Panc1 (cell line): ENCODE results near the gene MYO3B. TPM values are rescaled to one million over a fixed set of nuclear protein-coding genes. Genes with fewer than 3 reads are reported as not detected.

Experiments
- ATAC-seq: fragments of 200-7000 bp; cut with Tn5 transposase; 2 replicates; pipeline ENCODE4 v1.9.1; 2020; ENCODE audit warnings: mild to moderate bottlenecking, moderate library complexity
- BruUV-seq: library from RNA; stranded (reverse); fragments of 400-500 nt; replicated peaks from 2 replicates; lab custom pipeline; 2021; lab: Mats Ljungman, UMichigan
- CTCF ChIA-PET: fragments of 300-600 bp; sonication (Branson Sonifier 250); formaldehyde crosslinking; loops from one replicate; lab custom pipeline; 2022; ENCODE audit warnings: antibody characterized with exemption; lab: Charles Lee
- POLR2A ChIA-PET: fragments of 300-600 bp; sonication (Branson Sonifier 250); formaldehyde crosslinking; loops from one replicate; lab custom pipeline; 2022; ENCODE audit warnings: antibody characterized with exemption; lab: Charles Lee
- DNase-seq: peaks from one replicate; pipeline ENCODE4 v3.0.0-alpha.2; 2010; ENCODE audit warnings: low read depth, low spot score
- H3K27ac ChIP-seq: 2 replicates; pipeline ENCODE4 v1.5.1; 2011; ENCODE audit warnings: mild to moderate bottlenecking, low read length, inconsistent platforms
- H3K27me3 ChIP-seq: fragments of 200-500 bp; sonication (Bioruptor generic); 2 replicates; pipeline ENCODE4 v1.6.0; 2014; ENCODE audit warnings: low read length, inconsistent platforms; ENCODE audit not compliant: control insufficient read depth, insufficient read depth
- H3K36me3 ChIP-seq: fragments of 200-500 bp; sonication (Bioruptor generic); 2 replicates; pipeline ENCODE4 v1.5.1; 2014; ENCODE audit warnings: inconsistent platforms, mild to moderate bottlenecking, low read length, moderate library complexity; ENCODE audit not compliant: control insufficient read depth, insufficient read depth
- H3K4me1 ChIP-seq: 2 replicates; pipeline ENCODE4 v1.5.1; 2011; ENCODE audit warnings: inconsistent platforms, mild to moderate bottlenecking, low read length, moderate library complexity; ENCODE audit not compliant: control insufficient read depth, insufficient read depth
- H3K4me3 ChIP-seq, 2 experiments: 2 replicates each; pipeline ENCODE4 v1.5.1; 2011 to 2012; ENCODE audit warnings: low read depth in 2 of 2, low read length in 2 of 2, mild to moderate bottlenecking in 2 of 2, inconsistent platforms in 1 of 2, moderate library complexity in 1 of 2
- H3K9me3 ChIP-seq: fragments of 200-500 bp; sonication (Bioruptor generic); 2 replicates; pipeline ENCODE4 v1.5.1; 2014; ENCODE audit warnings: low read depth, mild to moderate bottlenecking, inconsistent platforms, low read length, moderate library complexity; ENCODE audit not compliant: control insufficient read depth, insufficient read depth
- POLR2AphosphoS5 ChIP-seq: IDR thresholded peaks from 2 replicates; pipeline ENCODE4 v1.6.1; 2012; ENCODE audit warnings: mild to moderate bottlenecking, low read depth, low read length, moderate library complexity
- SIN3A ChIP-seq: IDR thresholded peaks from 2 replicates; pipeline ENCODE4 v1.6.1; 2012; ENCODE audit warnings: low read depth, mild to moderate bottlenecking, low read length, moderate library complexity, borderline replicate concordance; ENCODE audit not compliant: insufficient read depth
- TCF7L2 ChIP-seq: IDR thresholded peaks from 2 replicates; pipeline ENCODE4 v1.6.1; 2011; ENCODE audit warnings: mild to moderate bottlenecking, low read depth, low read length, inconsistent platforms
- in situ Hi-C: cut with HindIII; loops from 2 replicates; pipeline ENCODE4 v1.10.0; 2016; ENCODE audit warnings: low sequenced_read_pairs, low pct_unique_long_range_greater_than_20kb
- intact Hi-C: fragments of 100-400 bp; cut with micrococcal nuclease; formaldehyde crosslinking; loops from one replicate; pipeline ENCODE4 v1.10.0; 2022; ENCODE audit not compliant: unreplicated experiment
- total RNA-seq: library from RNA; stranded (reverse); gene quantifications from one replicate; pipeline ENCODE4 v1.2.1, GENCODE V29; 2021; ENCODE audit not compliant: unreplicated experiment
- TF ChIP-seq, protein P1 (sequence below), 2 experiments: IDR thresholded peaks; 2 replicates each; pipeline ENCODE4 v1.6.1; 2011 to 2012; ENCODE audit warnings: low read depth in 2 of 2, control low read depth in 1 of 2, low read length in 1 of 2, mild to moderate bottlenecking in 1 of 2, moderate library complexity in 1 of 2; ENCODE audit not compliant: insufficient read depth in 1 of 2
- TF ChIP-seq, protein P2 (sequence below): fragments of 450-650 bp; IDR thresholded peaks from 2 replicates; pipeline ENCODE4 v1.5.1; 2017; ENCODE audit warnings: mild to moderate bottlenecking

MYO3B gene
- total RNA-seq, 1 experiment from 2014 or later = 0.05 TPM

DNA sequence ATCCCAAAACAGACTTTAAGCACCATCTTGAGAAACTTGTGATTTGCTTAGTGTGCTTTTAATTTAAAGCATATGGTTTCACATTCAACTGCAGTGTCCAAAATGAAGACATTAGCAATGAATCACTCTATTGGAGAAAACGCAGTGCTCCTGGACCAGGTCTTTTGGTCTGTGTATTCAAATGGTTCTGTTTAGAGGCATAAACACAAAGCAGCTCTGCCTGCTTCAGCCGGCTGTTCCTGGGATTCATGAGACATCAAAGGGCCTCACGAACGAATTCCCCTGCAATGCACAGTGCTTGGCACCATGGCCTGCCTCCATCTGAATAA lies 420.1 kb downstream of the MYO3B start:
- ChIA-PET POLR2A (no interaction called here), CTCF (no interaction called here)
- intact Hi-C loops (no loop called here), in situ Hi-C loops (no loop called here)
- no peak overlapping the region for H3K4me3 ChIP-seq
- no peaks in the 10 kb centered on the region for H3K4me1 ChIP-seq
- ATAC-seq (no peak), DNase-seq (no peak)
- no peaks in the 10 kb centered on the region for H3K27me3 ChIP-seq
- TF ChIP-seq POLR2AphosphoS5 (no peak), SIN3A (no peak), TCF7L2 (no peak)
- TF ChIP-seq, protein P1, sequence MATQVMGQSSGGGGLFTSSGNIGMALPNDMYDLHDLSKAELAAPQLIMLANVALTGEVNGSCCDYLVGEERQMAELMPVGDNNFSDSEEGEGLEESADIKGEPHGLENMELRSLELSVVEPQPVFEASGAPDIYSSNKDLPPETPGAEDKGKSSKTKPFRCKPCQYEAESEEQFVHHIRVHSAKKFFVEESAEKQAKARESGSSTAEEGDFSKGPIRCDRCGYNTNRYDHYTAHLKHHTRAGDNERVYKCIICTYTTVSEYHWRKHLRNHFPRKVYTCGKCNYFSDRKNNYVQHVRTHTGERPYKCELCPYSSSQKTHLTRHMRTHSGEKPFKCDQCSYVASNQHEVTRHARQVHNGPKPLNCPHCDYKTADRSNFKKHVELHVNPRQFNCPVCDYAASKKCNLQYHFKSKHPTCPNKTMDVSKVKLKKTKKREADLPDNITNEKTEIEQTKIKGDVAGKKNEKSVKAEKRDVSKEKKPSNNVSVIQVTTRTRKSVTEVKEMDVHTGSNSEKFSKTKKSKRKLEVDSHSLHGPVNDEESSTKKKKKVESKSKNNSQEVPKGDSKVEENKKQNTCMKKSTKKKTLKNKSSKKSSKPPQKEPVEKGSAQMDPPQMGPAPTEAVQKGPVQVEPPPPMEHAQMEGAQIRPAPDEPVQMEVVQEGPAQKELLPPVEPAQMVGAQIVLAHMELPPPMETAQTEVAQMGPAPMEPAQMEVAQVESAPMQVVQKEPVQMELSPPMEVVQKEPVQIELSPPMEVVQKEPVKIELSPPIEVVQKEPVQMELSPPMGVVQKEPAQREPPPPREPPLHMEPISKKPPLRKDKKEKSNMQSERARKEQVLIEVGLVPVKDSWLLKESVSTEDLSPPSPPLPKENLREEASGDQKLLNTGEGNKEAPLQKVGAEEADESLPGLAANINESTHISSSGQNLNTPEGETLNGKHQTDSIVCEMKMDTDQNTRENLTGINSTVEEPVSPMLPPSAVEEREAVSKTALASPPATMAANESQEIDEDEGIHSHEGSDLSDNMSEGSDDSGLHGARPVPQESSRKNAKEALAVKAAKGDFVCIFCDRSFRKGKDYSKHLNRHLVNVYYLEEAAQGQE (IDR thresholded peaks at IDR 0.05; ENCODE audit: insufficient read depth in 1 of 2, low read depth in 2 of 2, low read length in 1 of 2) = no peak
- TF ChIP-seq, protein P2, sequence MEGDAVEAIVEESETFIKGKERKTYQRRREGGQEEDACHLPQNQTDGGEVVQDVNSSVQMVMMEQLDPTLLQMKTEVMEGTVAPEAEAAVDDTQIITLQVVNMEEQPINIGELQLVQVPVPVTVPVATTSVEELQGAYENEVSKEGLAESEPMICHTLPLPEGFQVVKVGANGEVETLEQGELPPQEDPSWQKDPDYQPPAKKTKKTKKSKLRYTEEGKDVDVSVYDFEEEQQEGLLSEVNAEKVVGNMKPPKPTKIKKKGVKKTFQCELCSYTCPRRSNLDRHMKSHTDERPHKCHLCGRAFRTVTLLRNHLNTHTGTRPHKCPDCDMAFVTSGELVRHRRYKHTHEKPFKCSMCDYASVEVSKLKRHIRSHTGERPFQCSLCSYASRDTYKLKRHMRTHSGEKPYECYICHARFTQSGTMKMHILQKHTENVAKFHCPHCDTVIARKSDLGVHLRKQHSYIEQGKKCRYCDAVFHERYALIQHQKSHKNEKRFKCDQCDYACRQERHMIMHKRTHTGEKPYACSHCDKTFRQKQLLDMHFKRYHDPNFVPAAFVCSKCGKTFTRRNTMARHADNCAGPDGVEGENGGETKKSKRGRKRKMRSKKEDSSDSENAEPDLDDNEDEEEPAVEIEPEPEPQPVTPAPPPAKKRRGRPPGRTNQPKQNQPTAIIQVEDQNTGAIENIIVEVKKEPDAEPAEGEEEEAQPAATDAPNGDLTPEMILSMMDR = no peak
- H3K27ac ChIP-seq = no peak overlapping the region
- H3K9me3 ChIP-seq = no peaks in the 10 kb centered on the region
- BruUV-seq = no TSS peak
- no peaks in the 10 kb centered on the region for H3K36me3 ChIP-seq

DNA sequence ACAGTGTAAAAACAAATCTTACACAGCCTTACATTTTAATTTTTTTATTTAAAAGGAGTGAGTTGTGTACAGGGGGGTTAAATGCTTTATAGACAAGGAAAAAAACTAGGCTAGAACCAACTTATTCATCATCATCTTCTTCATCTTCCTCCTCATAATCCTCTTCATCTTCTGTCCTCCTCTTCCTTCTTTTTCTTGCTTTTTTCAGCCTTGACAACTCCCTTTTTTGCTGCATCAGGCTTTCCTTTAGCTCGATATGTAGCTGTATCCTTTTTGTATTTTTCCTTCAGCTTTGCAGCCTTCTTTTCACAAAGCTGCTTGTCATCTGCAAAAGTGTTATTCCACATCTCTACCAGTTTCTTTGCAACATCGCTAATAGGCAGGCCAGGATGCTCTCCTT lies 423.5 kb downstream of the MYO3B start:
- ChIA-PET POLR2A (no interaction called here), CTCF (no interaction called here)
- intact Hi-C loops (no loop called here), in situ Hi-C loops (no loop called here)
- DNase-seq (no peak), ATAC-seq (no peak)
- H3K27me3 ChIP-seq = peaks cover 4% of the 10 kb centered on the region; the same call in 1 of the 2 replicates
- no peak overlapping the region for H3K27ac ChIP-seq
- no peak overlapping the region for H3K4me3 ChIP-seq
- H3K36me3 ChIP-seq = no peaks in the 10 kb centered on the region
- no TSS peak for BruUV-seq
- TF ChIP-seq SIN3A = no peak
- H3K9me3 ChIP-seq = no peaks in the 10 kb centered on the region
- no peaks in the 10 kb centered on the region for H3K4me1 ChIP-seq

DNA sequence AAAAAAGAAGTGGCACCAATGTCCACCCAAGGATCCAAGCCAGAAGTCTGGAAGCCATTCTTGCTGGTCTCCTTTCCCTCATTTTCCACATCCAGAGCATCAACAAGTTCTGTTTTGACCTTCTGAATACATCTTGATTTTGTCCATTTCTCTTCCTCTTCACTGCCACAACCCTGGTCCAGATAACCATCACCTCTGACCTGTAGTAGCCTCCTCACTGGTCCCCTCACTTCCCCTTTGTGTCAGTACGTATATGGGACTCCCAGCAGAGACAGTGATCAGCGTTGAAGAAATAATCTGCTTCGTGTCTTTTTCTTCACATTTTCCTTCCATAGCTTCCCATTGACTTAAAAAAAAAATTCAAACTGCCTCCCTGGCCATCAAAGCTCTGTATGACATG lies 427.9 kb downstream of the MYO3B start:
- no peak overlapping the region for H3K4me3 ChIP-seq
- DNase-seq (no peak), ATAC-seq (no peak)
- no peaks in the 10 kb centered on the region for H3K9me3 ChIP-seq
- H3K27ac ChIP-seq = no peak overlapping the region
- no TSS peak for BruUV-seq
- ChIA-PET CTCF (no interaction called here), POLR2A (no interaction called here)
- no peaks in the 10 kb centered on the region; the same call in 1 of the 2 replicates for H3K36me3 ChIP-seq
- in situ Hi-C loops (no loop called here), intact Hi-C loops (no loop called here)
- H3K27me3 ChIP-seq = peaks cover 9% of the 10 kb centered on the region; the same call in 1 of the 2 replicates
- TF ChIP-seq TCF7L2 = no peak
- no peak for TF ChIP-seq SIN3A
- TF ChIP-seq, protein P2 = no peak
- H3K4me1 ChIP-seq = no peaks in the 10 kb centered on the region
